GM12892 (cell line): ENCODE results near the gene RAB40A.

Source experiments
- POLR2A ChIP-seq: IDR thresholded peaks from 2 replicates; pipeline ENCODE4 v1.6.1; 2011; ENCODE audit warnings: low read depth, low read length, control low read depth
- POLR2AphosphoS5 ChIP-seq: IDR thresholded peaks from 2 replicates; pipeline ENCODE4 v1.6.1; 2011; ENCODE audit warnings: low read depth, low read length, control low read depth
- TAF1 ChIP-seq: IDR thresholded peaks from 2 replicates; pipeline ENCODE4 v1.6.1; 2011; ENCODE audit warnings: low read depth, mild to moderate bottlenecking, control low read depth, low read length, borderline replicate concordance

DNA sequence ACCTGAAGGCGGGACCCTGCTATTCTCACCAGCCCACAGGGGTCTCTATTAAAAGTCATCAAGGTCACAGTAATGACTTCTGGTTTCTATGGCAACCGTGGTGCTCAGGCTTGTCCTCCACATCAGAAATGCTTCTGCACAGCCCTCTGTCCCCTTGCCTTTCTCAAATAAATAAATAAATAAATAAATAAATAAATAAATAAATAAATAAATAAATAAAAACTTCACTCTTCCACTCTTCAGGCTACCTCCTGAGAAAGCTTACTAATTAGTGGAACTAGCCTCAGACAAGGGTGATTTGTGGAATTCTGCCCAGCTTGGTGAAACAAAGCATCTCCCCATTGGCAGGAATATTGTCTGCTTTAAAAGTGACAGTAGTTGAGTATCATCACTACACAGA, 5.5 kb upstream of the RAB40A start:
- TF ChIP-seq TAF1: no peak
- no peak for TF ChIP-seq POLR2AphosphoS5
- TF ChIP-seq POLR2A: no peak
